Measurements from ENCODE around the gene MORN1. TPM values are rescaled to one million over a fixed set of nuclear protein-coding genes. Genes with fewer than 3 reads are reported as not detected.

Gene MORN1
- total RNA-seq, 1 experiment from 2014 or later: 12.7 TPM

DNA sequence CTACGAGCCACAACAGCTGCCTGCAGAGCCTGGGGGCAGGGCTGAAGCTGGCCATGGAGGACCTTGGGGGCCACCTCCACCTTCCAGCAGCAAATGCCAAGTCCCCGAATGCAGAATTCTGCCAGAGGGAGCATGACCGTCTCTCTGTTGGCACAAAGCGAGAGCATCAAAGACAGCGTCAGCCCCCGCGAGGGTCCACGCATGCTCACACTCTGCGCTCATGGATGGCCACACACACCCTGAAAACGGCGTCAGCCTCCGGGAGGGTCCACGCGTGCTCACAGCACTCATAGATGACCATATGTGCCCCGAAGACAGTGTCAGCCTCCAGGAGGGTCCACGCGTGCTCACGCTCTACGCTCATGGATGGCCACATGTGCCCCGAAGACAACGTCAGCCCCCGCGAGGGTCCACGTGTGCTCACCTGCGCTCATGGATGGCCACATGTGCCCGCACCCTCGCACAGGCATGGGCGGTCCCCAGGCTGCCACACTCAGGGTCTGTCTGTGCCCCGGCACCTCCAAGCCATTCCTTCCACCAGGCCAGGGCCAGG, 46.5 kb downstream of the MORN1 start:
- Histone ChIP-seq H3K4me3 (ENCODE audit: insufficient read depth, low read depth, low read length) (no peak overlapping the region), H3K36me3 (replicated peaks; ENCODE audit: control insufficient read depth, insufficient read depth, low read length) (no peaks in the 10 kb centered on the region), H3K27me3 (ENCODE audit: control insufficient read depth, insufficient read depth, low read length) (no peaks in the 10 kb centered on the region)
- DNase-seq: no peak

DNA sequence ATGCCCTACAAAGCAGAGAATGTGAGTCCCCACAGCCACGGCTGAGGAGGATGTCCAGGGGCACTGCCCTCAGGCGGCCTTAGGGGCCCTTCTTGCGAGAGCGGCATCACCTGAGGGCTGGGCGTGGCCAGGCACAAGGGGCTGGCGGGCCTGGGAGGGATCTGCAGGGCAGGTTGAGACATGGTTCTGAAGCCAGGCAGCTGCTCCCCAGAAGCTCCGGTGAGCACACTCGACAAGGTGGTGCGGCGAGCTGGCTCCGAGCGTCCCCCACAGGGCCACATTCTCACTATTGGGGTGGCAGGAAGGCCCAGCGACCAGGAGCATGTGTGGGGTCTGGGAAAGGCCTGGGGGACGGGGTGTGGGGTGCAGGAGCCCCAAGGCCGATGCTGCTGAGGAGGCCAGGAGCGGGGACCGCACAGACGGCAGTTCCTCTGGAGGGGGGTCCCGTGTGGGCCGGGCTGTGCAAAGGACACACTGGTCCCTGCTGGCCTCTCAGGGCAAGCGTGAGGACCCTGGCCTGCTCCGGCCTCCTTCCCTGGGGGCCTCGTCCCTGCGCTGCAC, 47.2 kb downstream of the MORN1 start:
- Histone ChIP-seq H3K36me3 (replicated peaks; ENCODE audit: control insufficient read depth, insufficient read depth, low read length) (no peaks in the 10 kb centered on the region), H3K4me3 (ENCODE audit: insufficient read depth, low read depth, low read length) (no peak overlapping the region), H3K27me3 (ENCODE audit: control insufficient read depth, insufficient read depth, low read length) (no peaks in the 10 kb centered on the region)
- DNase-seq: no peak

DNA sequence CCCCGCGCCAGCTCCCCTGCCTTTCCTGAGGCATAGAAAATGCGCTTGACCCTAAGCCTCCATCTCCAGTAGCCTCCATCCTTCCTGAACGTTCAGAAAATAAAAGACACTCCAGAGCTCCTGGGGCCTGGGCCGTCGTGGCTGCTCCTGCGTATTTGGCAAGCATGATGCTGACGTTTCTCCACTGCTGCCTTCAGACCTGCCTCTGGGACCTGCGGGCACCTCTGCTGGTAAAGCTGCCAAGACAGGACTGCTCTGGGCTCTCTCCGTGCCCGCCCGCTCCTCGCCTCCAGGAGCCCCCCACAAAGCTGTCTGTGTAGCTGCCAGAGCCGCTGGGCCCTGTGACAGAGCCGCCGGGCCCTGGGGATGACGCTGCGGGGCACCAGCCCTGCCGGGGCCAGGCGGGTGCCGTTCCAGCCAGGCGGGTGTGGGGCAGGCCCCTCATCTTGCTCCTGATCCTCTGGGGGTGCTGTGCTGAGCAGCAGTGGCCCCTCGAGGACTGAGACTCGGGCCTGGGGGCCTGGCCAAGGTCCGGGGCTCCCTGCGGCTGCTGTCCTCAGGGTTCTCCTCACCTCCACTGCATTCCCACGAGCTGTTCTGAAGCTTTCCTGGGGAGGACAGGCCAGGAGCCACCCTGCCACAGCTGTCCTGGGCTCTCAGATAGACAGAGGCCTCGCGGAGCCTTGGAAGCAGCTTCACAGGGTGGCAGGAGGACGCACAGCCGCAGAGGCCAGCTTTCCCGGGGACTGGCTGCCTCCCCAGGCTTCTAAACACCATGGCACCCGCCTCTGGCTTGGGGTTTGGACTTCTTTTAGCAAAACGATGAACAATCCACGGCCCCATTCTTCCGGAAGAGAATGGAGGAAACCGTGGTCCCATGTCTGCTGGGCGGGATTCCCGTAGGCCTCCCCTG, 48.1 kb downstream of the MORN1 start:
- Histone ChIP-seq H3K27me3 (ENCODE audit: control insufficient read depth, insufficient read depth, low read length) (no peaks in the 10 kb centered on the region), H3K4me3 (ENCODE audit: insufficient read depth, low read depth, low read length) (no peak overlapping the region), H3K36me3 (replicated peaks; ENCODE audit: control insufficient read depth, insufficient read depth, low read length) (no peaks in the 10 kb centered on the region)
- no peak for DNase-seq

DNA sequence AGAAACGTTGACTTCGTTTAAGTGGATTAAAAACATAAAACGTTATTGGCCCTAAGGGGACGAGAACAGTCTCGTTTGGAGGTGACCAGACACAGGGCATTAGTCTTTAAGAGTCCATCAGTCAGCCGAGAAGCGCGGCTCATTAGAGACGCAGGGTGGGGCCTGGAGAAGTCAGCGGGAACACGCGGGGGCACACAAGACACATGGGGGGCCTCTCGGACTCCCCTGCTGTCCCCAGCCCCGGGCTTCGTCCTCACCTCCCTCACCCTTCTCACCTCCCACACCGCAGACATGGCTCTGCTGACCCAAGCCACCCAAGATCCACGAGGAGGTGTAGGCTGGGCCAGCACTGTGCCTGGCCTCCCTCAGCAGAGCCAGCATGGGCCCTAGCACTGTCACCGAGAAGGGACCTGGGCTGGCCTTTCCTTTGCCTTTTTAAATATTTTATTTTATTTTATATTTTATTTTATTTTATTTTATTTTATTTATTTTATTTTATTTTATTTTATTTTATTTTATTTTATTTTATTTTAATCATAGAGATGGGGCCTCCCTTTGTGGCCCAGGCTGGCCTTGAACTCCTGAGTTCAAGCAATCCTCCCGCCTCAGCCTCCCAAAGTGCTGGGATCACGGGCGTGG, 48.9 kb downstream of the MORN1 start:
- H3K4me3 ChIP-seq (ENCODE audit: insufficient read depth, low read depth, low read length): no peak overlapping the region
- no peak for DNase-seq
- no peaks in the 10 kb centered on the region for H3K36me3 ChIP-seq (replicated peaks; ENCODE audit: control insufficient read depth, insufficient read depth, low read length)
- no peaks in the 10 kb centered on the region for H3K27me3 ChIP-seq (ENCODE audit: control insufficient read depth, insufficient read depth, low read length)

DNA sequence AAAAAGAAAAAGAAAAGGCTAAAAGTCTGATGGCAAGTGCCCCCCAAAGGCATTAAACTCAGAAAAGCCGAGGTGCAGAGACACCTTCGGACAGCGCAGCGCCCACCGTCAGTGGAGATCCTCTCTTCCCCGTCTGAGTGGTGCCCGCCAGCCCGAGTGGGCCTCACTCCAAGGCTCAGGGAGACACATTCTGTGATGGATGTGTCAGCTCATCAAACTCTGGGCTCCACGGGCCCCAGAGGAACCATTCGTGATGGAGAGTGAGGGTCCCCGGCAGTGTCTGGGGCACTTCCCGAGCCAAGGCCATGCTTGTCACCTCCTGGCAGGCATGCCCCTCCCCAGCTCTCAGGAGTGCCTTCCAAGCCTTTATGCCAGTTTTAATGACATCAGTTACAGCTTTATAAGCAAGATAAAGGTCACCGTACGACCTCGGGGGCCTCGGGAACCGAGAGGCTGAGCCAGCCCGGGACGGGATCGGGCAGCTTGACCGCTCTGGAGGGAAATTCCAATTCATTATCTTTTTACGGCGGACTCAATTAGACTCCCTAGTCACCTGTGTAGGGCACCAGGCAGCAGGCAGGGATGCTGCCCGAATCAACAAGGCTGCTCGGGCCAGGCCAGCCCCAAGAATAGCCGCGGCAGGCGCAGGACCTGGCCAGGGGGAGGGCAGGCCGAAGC, 49.5 kb downstream of the MORN1 start:
- Histone ChIP-seq H3K27me3 (ENCODE audit: control insufficient read depth, insufficient read depth, low read length) (no peaks in the 10 kb centered on the region), H3K36me3 (replicated peaks; ENCODE audit: control insufficient read depth, insufficient read depth, low read length) (no peaks in the 10 kb centered on the region), H3K4me3 (ENCODE audit: insufficient read depth, low read depth, low read length) (no peak overlapping the region)
- DNase-seq: no peak

DNA sequence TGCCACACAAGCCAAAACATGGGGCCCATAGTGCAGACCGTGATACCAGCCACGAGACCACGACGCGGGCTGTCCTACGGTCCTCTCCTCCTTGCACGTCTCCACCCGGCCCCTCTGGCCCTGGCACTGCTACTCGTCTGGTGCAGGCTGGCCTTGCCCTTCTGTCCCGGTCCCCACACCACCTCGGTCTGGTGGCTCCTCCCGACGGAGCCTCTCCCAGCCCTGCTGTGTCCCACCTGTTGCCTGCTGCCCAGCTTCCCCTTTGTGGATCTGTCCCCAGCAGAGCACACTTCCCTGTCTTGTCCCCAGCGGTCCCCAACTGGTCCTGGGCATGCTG, 50.5 kb downstream of the MORN1 start:
- Histone ChIP-seq H3K36me3 (replicated peaks; ENCODE audit: control insufficient read depth, insufficient read depth, low read length) (no peaks in the 10 kb centered on the region), H3K4me3 (ENCODE audit: insufficient read depth, low read depth, low read length) (no peak overlapping the region), H3K27me3 (ENCODE audit: control insufficient read depth, insufficient read depth, low read length) (no peaks in the 10 kb centered on the region)
- DNase-seq: no peak

DNA sequence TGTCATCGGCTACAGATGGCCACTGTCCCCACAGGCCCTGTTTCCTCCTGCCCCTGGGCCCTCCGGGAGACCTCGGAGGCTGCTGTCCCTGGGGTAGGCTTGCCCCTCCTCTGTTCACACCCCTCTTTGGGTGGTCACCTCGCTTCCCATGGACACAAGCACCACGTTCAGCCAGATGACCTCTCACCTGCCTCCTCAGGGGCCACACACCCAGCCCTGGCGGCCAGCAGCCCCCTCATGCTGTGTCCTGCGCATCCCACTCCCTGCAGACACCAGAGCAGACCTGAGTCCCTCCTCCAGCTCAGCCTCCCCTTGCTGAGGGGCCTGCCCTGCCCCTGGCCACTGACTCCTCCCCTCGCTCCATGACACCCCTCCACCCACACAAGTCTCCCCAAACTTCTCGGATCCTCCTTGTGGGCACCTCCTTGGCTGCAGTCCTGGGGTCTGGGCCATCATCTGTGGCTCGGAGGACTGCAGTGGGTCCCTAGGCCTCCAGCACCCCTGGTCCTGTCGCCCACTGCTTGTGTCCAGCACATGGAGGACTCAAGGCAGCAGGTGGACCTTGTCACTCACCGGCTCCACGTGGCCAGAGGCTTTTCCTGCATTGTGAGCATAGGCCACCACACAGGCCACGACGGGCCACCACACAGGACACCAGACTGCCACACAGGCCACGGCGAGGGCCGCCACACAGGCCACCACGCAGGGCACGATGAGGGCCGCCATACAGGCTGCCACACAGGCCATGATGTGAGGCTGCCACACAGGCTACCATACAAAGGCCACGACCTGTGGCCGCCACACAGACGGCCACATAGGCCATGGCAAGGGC, 51.1 kb downstream of the MORN1 start:
- Histone ChIP-seq H3K36me3 (replicated peaks; ENCODE audit: control insufficient read depth, insufficient read depth, low read length) (no peaks in the 10 kb centered on the region), H3K27me3 (ENCODE audit: control insufficient read depth, insufficient read depth, low read length) (no peaks in the 10 kb centered on the region), H3K4me3 (ENCODE audit: insufficient read depth, low read depth, low read length) (no peak overlapping the region)
- no peak for DNase-seq

DNA sequence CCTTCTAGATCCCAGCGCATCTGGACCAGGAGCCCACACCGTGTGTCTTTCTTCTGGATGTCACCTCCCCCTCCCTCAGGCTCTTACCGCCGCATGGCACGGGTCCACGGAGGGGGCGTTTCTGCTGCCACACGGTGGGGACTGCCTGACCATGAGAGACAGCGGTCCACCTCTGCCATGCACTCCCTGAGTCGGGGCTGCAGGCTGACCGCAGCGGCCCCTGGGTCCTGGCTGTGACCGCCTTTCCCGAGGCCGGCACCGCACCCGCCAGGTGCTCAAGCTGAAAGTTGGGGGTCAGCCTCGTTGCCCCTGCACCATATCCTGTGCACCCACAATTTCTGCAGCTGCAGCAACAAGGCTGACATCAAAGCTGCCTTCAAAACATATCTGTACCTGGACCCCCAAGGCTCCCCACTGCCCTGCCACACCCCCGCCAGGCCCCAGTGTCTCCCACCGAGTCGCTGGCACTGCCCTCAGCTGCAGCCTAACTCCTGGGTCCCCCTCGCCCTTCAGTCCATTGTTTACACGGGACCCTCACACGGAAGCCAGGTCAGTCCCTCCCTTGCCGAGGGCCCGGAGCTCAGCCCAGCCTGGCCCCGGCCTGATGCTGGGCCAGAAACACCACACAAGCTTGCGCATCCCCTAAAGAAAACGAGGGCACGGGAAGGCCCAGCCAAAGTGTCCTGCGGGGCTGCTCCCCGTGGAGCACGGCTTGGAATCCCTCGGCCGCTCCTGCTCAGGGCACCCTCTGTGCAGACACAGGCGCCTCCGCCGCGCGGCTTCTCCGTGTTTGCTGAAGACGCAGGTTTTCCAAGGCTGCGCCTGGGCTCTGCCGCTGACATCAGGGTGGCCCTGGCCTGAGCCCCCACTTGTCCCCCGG, 51.9 kb downstream of the MORN1 start:
- H3K4me3 ChIP-seq (ENCODE audit: insufficient read depth, low read depth, low read length): no peak overlapping the region
- H3K36me3 ChIP-seq (replicated peaks; ENCODE audit: control insufficient read depth, insufficient read depth, low read length): no peaks in the 10 kb centered on the region
- DNase-seq: no peak
- no peaks in the 10 kb centered on the region for H3K27me3 ChIP-seq (ENCODE audit: control insufficient read depth, insufficient read depth, low read length)

DNA sequence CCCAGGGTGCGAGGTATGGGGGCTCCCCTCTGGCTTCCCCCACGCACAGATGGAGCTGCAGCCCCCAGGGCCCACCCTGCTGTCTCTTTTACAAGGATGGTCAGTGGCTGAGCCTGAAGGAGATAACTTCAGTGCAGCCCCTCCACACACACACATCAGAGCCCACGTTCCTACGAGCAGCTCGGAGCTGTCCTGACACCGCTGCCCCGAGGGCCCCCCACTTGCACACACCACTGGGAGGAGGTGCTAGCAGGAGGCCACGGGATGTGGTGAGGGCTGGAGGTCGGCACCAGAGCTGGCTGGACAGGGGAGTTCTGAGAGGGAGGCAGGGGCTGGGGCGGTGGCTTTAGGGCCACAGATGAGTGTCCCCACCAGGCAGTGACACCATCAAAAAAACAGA, 53.9 kb downstream of the MORN1 start:
- no peak overlapping the region for H3K4me3 ChIP-seq (ENCODE audit: insufficient read depth, low read depth, low read length)
- no peaks in the 10 kb centered on the region for H3K27me3 ChIP-seq (ENCODE audit: control insufficient read depth, insufficient read depth, low read length)
- no peak for DNase-seq
- H3K36me3 ChIP-seq (replicated peaks; ENCODE audit: control insufficient read depth, insufficient read depth, low read length): no peaks in the 10 kb centered on the region

DNA sequence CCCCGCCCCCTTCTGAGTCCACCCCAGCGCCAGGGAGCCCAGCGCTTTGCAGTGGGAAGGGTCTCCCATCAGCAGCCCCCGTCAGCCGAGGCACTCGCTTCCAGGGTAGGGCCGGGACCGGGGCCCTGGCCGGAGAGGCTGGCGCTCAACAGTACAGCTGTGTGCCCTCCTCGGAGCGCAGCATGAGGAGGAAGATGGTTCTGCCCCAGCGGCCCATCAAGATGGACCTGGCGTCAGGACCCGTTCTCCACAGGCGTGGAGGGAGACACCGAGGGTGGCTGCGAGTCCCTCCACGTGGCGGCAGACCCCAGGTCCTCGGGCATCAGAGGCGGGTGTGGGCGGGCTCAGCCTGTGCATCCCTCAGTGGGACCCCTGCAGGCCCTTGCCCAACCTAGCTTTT, 54.3 kb downstream of the MORN1 start:
- no peak for DNase-seq
- Histone ChIP-seq H3K27me3 (ENCODE audit: control insufficient read depth, insufficient read depth, low read length) (no peaks in the 10 kb centered on the region), H3K36me3 (replicated peaks; ENCODE audit: control insufficient read depth, insufficient read depth, low read length) (no peaks in the 10 kb centered on the region), H3K4me3 (ENCODE audit: insufficient read depth, low read depth, low read length) (no peak overlapping the region)

DNA sequence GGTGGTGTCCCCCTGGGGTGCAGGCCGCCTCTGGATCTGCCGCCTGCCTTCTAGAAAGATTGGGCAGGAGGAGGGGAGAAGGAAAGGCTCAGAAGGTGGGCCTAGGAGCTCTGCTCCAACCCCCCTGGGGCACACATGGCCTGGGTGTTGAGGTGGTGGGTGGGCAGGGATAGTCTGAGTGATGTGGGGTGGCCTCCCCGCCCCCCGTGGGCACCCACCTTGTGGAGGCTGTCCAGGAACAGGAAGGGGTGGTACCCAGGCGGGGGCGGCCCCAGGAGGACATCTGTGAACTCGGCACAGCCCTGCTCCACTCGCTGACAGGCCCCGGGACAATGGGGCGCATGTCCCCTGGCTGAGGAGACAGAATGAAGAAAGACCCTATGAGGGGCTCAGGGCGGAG, 54.9 kb downstream of the MORN1 start:
- no peak overlapping the region for H3K4me3 ChIP-seq (ENCODE audit: insufficient read depth, low read depth, low read length)
- H3K36me3 ChIP-seq (replicated peaks; ENCODE audit: control insufficient read depth, insufficient read depth, low read length): no peaks in the 10 kb centered on the region
- DNase-seq: no peak
- H3K27me3 ChIP-seq (ENCODE audit: control insufficient read depth, insufficient read depth, low read length): no peaks in the 10 kb centered on the region

DNA sequence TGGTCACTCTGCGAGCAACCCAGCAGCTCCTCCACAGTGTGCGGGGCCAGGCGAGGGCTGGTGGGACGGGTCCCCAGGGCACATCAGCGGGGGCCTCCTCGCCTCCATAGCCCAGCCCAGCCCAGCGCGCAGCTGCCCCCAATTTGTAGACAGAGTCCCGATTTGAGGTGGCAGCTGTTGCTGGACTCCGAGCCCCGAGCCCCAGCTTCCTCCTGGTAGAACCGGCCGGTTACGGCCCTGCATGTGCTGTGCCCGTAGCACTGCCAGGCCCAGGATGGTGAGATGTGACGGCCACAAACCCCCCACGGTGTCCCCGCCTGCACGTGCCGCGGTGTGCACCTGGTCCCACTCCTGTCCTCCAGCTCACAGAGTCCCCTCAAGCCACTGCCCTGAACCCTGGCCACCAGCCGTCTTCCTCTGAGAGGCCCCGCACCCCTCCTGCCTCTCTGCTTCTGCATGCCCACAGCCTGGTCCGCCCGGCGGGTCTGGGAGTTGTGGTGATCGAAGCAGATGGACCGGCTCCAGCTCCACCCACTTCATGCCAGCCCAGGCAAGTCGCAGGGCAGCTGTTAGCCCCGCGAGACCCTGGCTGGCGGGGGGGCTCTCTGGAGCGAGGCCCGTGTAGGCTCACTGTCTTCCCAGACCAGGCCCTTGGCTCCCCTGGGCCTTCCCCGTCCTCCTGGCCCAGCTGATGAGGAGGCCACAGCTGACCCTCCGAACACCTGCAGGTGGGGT, 55.5 kb downstream of the MORN1 start:
- H3K27me3 ChIP-seq (ENCODE audit: control insufficient read depth, insufficient read depth, low read length): no peaks in the 10 kb centered on the region
- no peak overlapping the region for H3K4me3 ChIP-seq (ENCODE audit: insufficient read depth, low read depth, low read length)
- no peak for DNase-seq
- H3K36me3 ChIP-seq (replicated peaks; ENCODE audit: control insufficient read depth, insufficient read depth, low read length): no peaks in the 10 kb centered on the region
